ENCODE results near the gene SCUBE2.

GRCh38 chr11:9136741-9137140 is 45.3 kb upstream of the SCUBE2 start:
- TF ChIP-seq CTCF (IDR thresholded peaks at IDR 0.05; ENCODE audit: low read depth, low read length) = no peak
- TF ChIP-seq POLR2A (IDR thresholded peaks at IDR 0.05; ENCODE audit: extremely low read depth, insufficient read length) = no peak
- no peak for TF ChIP-seq MAX (IDR thresholded peaks at IDR 0.05; ENCODE audit: low read depth, low read length)
- TF ChIP-seq MYC (IDR thresholded peaks at IDR 0.05; ENCODE audit: low read depth, low read length) = no peak
